ENCODE results near the gene CD200R1.

CD200R1 gene

GRCh38 chr3:113019182-113020137, 44.6 kb upstream of the CD200R1 start (continued):
- peak; percentile 62; the same call in 1 of the 2 replicates for TF ChIP-seq ZNF518A (tag by site-specific recombination; conservative IDR thresholded peaks at IDR 0.05; ENCODE audit: low read depth)
- 0 out of 2 replicates have a peak, but pooled peaks have one; percentile 19 for TF ChIP-seq ZNF10 (tag by site-specific recombination; IDR thresholded peaks at IDR 0.05)
- TF ChIP-seq ZXDB (tag by site-specific recombination; IDR thresholded peaks at IDR 0.05): peak; percentile 75
- TF ChIP-seq ZNF280C (tag by site-specific recombination; IDR thresholded peaks at IDR 0.05): no peak
- no peak for TF ChIP-seq ZNF473 (tag by site-specific recombination; IDR thresholded peaks at IDR 0.05)
- no peak for TF ChIP-seq ZNF645 (tag by site-specific recombination; IDR thresholded peaks at IDR 0.05)
- TF ChIP-seq ATF2 (tag by site-specific recombination; IDR thresholded peaks at IDR 0.05; ENCODE audit: low read depth): no peak
- no peak for TF ChIP-seq ZNF366 (tag by site-specific recombination; conservative IDR thresholded peaks at IDR 0.05)
- TF ChIP-seq RBAK (tag by site-specific recombination; IDR thresholded peaks at IDR 0.05): no peak
- TF ChIP-seq ZNF48 (tag by site-specific recombination; IDR thresholded peaks at IDR 0.05): no peak
- TF ChIP-seq ZBTB49 (tag by site-specific recombination; IDR thresholded peaks at IDR 0.05; ENCODE audit: low read depth): no peak
- TF ChIP-seq ZNF391 (tag by site-specific recombination; IDR thresholded peaks at IDR 0.05; ENCODE audit: borderline replicate concordance, low read depth): no peak
- TF ChIP-seq ZNF26 (tag by site-specific recombination; IDR thresholded peaks at IDR 0.05): no peak
- TF ChIP-seq PRDM1 (tag by site-specific recombination; IDR thresholded peaks at IDR 0.05): no peak
- no peak for TF ChIP-seq REST (tag by site-specific recombination; IDR thresholded peaks at IDR 0.05)
- TF ChIP-seq PBX3 (CRISPR knock-in tag; IDR thresholded peaks at IDR 0.05): no peak
- TF ChIP-seq ZNF510 (tag by site-specific recombination; IDR thresholded peaks at IDR 0.05; ENCODE audit: insufficient replicate concordance): no peak
- no peak for TF ChIP-seq HOXC10 (CRISPR knock-in tag; IDR thresholded peaks at IDR 0.05)
